ENCODE measurements around the gene NAGLU. TPM values are rescaled to one million over a fixed set of nuclear protein-coding genes. Genes with fewer than 3 reads are reported as not detected.
"Not testable (repeated sequence)": the region's sequence is repeated elsewhere in the genome, so short reads cannot be mapped to it uniquely, and the experiment has no call there.

The NAGLU gene
- total and polyA plus RNA-seq, 2 donors from 2014 or later, result 37.5 to 52.7 TPM

GRCh38 chr17:42538482-42538881, 2.4 kb downstream of the NAGLU start:
- no peaks in the 10 kb centered on the region for H3K27me3 ChIP-seq (ENCODE audit: control insufficient read depth, insufficient read depth, low read length)
- H3K4me3 ChIP-seq (ENCODE audit: low read length in 3 of 3), result no peak overlapping the region
- TF ChIP-seq, protein P1, sequence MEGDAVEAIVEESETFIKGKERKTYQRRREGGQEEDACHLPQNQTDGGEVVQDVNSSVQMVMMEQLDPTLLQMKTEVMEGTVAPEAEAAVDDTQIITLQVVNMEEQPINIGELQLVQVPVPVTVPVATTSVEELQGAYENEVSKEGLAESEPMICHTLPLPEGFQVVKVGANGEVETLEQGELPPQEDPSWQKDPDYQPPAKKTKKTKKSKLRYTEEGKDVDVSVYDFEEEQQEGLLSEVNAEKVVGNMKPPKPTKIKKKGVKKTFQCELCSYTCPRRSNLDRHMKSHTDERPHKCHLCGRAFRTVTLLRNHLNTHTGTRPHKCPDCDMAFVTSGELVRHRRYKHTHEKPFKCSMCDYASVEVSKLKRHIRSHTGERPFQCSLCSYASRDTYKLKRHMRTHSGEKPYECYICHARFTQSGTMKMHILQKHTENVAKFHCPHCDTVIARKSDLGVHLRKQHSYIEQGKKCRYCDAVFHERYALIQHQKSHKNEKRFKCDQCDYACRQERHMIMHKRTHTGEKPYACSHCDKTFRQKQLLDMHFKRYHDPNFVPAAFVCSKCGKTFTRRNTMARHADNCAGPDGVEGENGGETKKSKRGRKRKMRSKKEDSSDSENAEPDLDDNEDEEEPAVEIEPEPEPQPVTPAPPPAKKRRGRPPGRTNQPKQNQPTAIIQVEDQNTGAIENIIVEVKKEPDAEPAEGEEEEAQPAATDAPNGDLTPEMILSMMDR (IDR thresholded peaks at IDR 0.05; ENCODE audit: borderline replicate concordance, extremely low read depth, insufficient read depth), result no peak
- FAIRE-seq, result no peak
- no peak overlapping the region for H3K27ac ChIP-seq (ENCODE audit: low read depth in 2 of 2, low read length in 2 of 2)
- peaks cover 4 to 16% (median 14%) of the 10 kb centered on the region in 3 donors for H3K4me1 ChIP-seq (ENCODE audit: control insufficient read depth in 2 of 3, insufficient read depth in 2 of 3, low read depth in 1 of 3, low read length in 3 of 3)
- no peak for DNase-seq
- no peak overlapping the region for H3K9ac ChIP-seq (ENCODE audit: low read length in 3 of 3)
- no peaks in the 10 kb centered on the region for H3K9me3 ChIP-seq (ENCODE audit: control insufficient read depth in 2 of 3, insufficient read depth in 1 of 3, low read length in 3 of 3)
- peaks cover 0 to 19% (median 11%) of the 10 kb centered on the region in 3 donors for H3K36me3 ChIP-seq (ENCODE audit: control insufficient read depth in 2 of 3, insufficient read depth in 3 of 3, low read length in 3 of 3)
- intact Hi-C loops (cut with DNase I), result no loop called here

DNA sequence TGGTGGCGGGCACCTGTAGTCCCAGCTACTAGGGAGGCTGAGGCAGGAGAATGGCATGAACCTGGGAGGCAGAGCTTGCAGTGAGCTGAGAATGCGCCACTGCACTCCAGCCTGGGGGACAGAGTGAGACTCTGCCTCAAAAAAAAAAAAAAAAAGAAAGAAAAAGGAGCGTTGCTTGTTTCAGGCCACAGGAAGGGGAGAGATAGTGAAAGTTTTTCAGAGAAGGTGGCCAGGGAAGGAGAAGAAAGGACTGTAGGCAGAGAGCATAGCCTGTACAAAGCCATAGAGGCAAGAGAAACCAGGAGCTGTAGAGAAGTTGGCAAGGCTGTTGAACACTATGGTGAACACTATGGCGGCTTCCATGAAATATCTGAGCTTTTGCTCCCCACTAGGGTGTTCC, 4.5 kb downstream of the NAGLU start:
- FAIRE-seq; H3K27ac ChIP-seq (ENCODE audit: low read depth in 2 of 2, low read length in 2 of 2); H3K27me3 ChIP-seq (ENCODE audit: control insufficient read depth, insufficient read depth, low read length); H3K9me3 ChIP-seq (ENCODE audit: control insufficient read depth in 2 of 3, insufficient read depth in 1 of 3, low read length in 3 of 3); H3K9ac ChIP-seq (ENCODE audit: low read length in 3 of 3); intact Hi-C loops (cut with DNase I); H3K4me3 ChIP-seq (ENCODE audit: low read length in 3 of 3): not testable (repeated sequence)
- DNase-seq, result peak in 1 of 5 donors; percentile 6
- Histone ChIP-seq H3K36me3 (ENCODE audit: control insufficient read depth in 2 of 3, insufficient read depth in 3 of 3, low read length in 3 of 3) (peaks cover 0 to 19% (median 11%) of the 10 kb centered on the region in 3 donors), H3K4me1 (ENCODE audit: control insufficient read depth in 2 of 3, insufficient read depth in 2 of 3, low read depth in 1 of 3, low read length in 3 of 3) (peaks cover 2 to 12% (median 10%) of the 10 kb centered on the region in 3 donors)

DNA sequence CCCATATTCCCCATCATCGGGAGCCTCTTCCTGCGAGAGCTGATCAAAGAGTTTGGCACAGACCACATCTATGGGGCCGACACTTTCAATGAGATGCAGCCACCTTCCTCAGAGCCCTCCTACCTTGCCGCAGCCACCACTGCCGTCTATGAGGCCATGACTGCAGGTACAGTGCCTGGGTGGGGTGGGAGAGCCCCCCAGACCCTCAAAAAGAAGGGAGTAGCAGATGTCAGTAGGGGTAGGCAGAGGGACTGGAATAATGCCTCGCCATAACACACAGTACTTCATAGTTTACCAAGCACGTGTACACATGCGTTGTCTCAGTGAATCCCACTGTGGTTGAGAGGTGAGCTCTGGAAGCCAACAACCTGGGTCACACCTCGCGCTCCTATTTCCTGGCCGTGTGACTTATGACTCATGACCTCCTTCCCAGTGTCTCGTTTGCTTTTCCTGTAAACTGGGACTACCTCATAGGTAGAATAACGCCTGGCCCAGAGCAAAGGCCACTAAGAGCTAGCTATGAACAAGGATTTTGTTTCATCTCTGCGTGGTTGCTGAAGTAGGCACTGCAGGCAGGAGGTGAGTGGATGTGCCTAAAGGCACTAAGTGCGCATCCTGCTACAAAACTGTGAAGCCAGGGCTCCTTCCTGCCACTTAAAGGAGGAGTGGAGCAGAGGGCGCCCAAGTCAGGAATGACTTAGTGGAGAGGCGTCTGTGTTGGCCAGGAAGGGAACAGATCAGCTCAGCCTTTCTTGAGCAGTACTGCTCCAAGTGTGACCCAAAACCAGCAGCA, 5.2 kb downstream of the NAGLU start:
- Histone ChIP-seq H3K36me3 (ENCODE audit: control insufficient read depth in 2 of 3, insufficient read depth in 3 of 3, low read length in 3 of 3) (peaks cover 0 to 19% (median 11%) of the 10 kb centered on the region in 3 donors), H3K4me3 (ENCODE audit: low read length in 3 of 3) (no peak overlapping the region), H3K4me1 (ENCODE audit: control insufficient read depth in 2 of 3, insufficient read depth in 2 of 3, low read depth in 1 of 3, low read length in 3 of 3) (peaks cover 0 to 9% (median 8%) of the 10 kb centered on the region in 3 donors), H3K27ac (ENCODE audit: low read depth in 2 of 2, low read length in 2 of 2) (no peak overlapping the region), H3K9me3 (ENCODE audit: control insufficient read depth in 2 of 3, insufficient read depth in 1 of 3, low read length in 3 of 3) (no peaks in the 10 kb centered on the region), H3K9ac (ENCODE audit: low read length in 3 of 3) (no peak overlapping the region), H3K27me3 (ENCODE audit: control insufficient read depth, insufficient read depth, low read length) (no peaks in the 10 kb centered on the region)
- DNase-seq (peak in 1 of 5 donors; percentile 35), FAIRE-seq (no peak)
- TF ChIP-seq, protein P1 (IDR thresholded peaks at IDR 0.05; ENCODE audit: borderline replicate concordance, extremely low read depth, insufficient read depth), result no peak
- intact Hi-C loops (cut with DNase I), result no loop called here

GRCh38 chr17:42543190-42544079, 7.4 kb downstream of the NAGLU start:
- intact Hi-C loops (cut with DNase I), result no loop called here
- H3K27ac ChIP-seq (ENCODE audit: low read depth in 2 of 2, low read length in 2 of 2), result no peak overlapping the region
- DNase-seq, result peak in 1 of 5 donors; percentile 69
- no peaks in the 10 kb centered on the region for H3K9me3 ChIP-seq (ENCODE audit: control insufficient read depth in 2 of 3, insufficient read depth in 1 of 3, low read length in 3 of 3)
- no peaks in the 10 kb centered on the region for H3K27me3 ChIP-seq (ENCODE audit: control insufficient read depth, insufficient read depth, low read length)
- no peak overlapping the region for H3K4me3 ChIP-seq (ENCODE audit: low read length in 3 of 3)
- TF ChIP-seq, protein P1 (IDR thresholded peaks at IDR 0.05; ENCODE audit: borderline replicate concordance, extremely low read depth, insufficient read depth), result no peak
- no peak overlapping the region for H3K9ac ChIP-seq (ENCODE audit: low read length in 3 of 3)
- peaks cover 0 to 3% (median 0%) of the 10 kb centered on the region in 3 donors for H3K4me1 ChIP-seq (ENCODE audit: control insufficient read depth in 2 of 3, insufficient read depth in 2 of 3, low read depth in 1 of 3, low read length in 3 of 3)
- FAIRE-seq, result no peak
- H3K36me3 ChIP-seq (ENCODE audit: control insufficient read depth in 2 of 3, insufficient read depth in 3 of 3, low read length in 3 of 3), result peaks cover 0 to 19% (median 11%) of the 10 kb centered on the region in 3 donors

All from kidney (tissue), 14 donors.